Subcutaneous adipose tissue (tissue), 4 donors: Measurements from ENCODE around the gene RNF144B. TPM values are rescaled to one million over a fixed set of nuclear protein-coding genes. Genes with fewer than 3 reads are reported as not detected.

Source experiments
- CTCF ChIP-seq: fragments of 450-650 bp; IDR thresholded peaks from one replicate; pipeline ENCODE4 v1.5.1; 2016; ENCODE audit warnings: low read depth, mild to moderate bottlenecking, control low read depth, antibody characterized with exemption, moderate library complexity
- total RNA-seq, 4 donors: library from RNA; depleted of rRNA; stranded (reverse); fragments of >200 nt; gene quantifications; one replicate each; pipeline ENCODE4 v1.1.0, GENCODE V29; 2016

Gene RNF144B
- total RNA-seq, 4 donors from 2014 or later = 20.2 to 31.4 (median 23.8) TPM

- TF ChIP-seq CTCF = no peak
Observed at GRCh38 chr6:18477301-18477941, 90.3 kb downstream of the RNF144B start.

GRCh38 chr6:18478610-18479009 lies 91.5 kb downstream of the RNF144B start:
- no peak for TF ChIP-seq CTCF

GRCh38 chr6:18481870-18482269 lies 94.7 kb downstream of the RNF144B start:
- TF ChIP-seq CTCF = no peak

GRCh38 chr6:18485660-18486435 lies 98.7 kb downstream of the RNF144B start:
- TF ChIP-seq CTCF = no peak

GRCh38 chr6:18488004-18488403 lies 100.9 kb downstream of the RNF144B start:
- TF ChIP-seq CTCF = no peak

GRCh38 chr6:18488526-18489270 lies 101.5 kb downstream of the RNF144B start:
- no peak for TF ChIP-seq CTCF

GRCh38 chr6:18489335-18489734 lies 102.2 kb downstream of the RNF144B start:
- TF ChIP-seq CTCF = no peak
